GM18858 (cell line): ENCODE measurements around the gene ENTREP3.

Source experiments
- ATAC-seq: cut with Tn5 transposase; IDR thresholded peaks from one replicate; pipeline ENCODE4 v1.9.1; 2021; ENCODE audit not compliant: unreplicated experiment

The ENTREP3 gene

GRCh38 chr1:155202731-155203515 is 52.4 kb downstream of the ENTREP3 start:
- ATAC-seq = no peak

DNA sequence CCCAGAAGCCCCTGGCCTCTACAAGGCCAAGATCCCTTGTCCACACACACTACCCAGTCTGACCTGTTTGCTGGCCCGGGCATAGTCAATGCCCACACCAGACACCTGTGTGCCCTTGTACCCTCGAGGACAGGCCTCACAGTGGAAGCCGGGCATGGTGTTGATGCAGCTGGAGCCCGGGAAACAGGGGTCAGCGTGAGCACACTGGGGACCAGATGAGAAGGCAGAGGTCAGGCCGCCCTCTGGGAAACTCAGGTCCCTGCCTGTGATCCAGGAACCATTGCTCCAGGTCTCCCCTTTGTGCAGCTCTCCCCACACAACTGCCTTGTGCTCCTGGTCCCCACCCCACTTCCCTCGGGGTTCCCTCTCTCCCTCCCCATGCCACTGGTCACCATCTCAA is 53.1 kb downstream of the ENTREP3 start:
- no peak for ATAC-seq

DNA sequence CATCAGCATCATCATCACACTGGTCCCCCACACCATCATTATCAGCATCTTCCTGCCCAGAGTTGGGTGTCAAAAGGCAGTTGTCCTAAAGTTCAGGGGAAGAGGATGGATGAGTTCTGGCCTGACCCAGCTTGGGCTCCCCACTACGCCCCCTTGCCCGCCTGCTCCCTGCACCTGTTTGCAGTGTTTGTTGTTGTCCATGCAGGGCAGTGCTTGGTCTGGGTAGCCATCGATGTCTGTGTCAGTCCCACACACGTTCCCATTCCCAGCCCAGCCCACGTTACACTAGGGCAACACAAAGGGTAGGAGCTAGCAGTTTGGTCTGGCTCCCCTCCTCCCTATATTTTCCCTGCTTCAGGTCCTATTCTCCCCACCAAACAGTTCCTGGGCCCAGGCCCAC is 54.4 kb downstream of the ENTREP3 start:
- no peak for ATAC-seq

- ATAC-seq = no peak
Observed at GRCh38 chr1:155199792-155200191, 55.5 kb downstream of the ENTREP3 start.

DNA sequence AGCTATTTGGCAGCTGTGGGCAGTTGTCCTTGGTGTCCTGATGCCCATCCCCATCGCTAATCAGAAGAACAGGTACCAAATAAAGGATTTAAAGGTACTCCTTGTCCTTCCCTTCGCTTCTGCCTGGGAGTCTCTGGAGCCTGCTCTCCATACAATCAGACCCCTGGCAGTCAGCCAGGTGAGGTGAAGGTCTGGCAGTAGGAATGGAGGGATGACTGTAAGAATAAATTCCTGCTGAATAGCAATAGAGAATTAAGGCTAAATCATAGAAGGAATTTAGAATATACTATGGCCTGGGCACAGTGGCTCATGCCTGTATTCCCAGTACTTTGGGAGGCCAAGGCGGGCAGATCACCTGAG is 56.8 kb downstream of the ENTREP3 start:
- no peak for ATAC-seq

DNA sequence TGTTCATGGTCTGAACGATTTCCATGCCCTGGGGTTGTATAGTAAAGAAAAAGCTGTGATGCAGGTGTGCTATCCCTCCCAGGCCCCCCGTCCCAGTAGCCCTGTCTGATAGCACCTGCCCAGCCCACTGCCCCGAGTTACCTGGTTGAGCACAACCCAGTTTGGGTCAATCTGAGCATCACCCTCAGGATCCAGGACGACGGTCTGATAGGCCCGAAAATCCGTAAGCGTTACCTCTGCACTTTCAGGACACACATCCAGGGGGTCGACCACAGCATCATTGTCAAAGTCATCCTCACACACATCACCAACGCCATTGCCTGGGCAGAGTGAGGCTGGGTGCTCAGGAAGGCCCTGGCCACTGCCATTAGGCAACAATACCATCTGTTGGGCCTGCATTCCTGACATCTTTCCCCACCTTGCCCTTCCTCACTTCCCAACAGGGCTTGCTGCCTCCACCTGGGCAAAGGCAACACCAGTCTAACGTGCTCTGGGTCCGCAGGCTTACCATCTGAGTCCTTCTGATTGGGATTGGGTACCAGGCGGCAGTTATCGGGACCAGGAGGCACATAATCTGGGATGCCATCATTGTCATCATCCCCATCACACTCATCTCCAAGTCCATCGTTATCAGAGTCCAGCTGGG is 57.3 kb downstream of the ENTREP3 start:
- ATAC-seq = no peak
